Natural killer cell (primary cell): ENCODE data around the gene SMIM27. TPM values are rescaled to one million over a fixed set of nuclear protein-coding genes. Genes with fewer than 3 reads are reported as not detected.

Experiments
- ATAC-seq, 3 donors: fragments of 150-1000 bp in 2 of 3; fragments of 200-7000 bp in 1 of 3; cut with Tn5 transposase; 1 replicate in 1 of 3; 2 replicates in 2 of 3; pipeline ENCODE4 v1.10.0; 2021; ENCODE audit warnings: mild to moderate bottlenecking in 2 of 3, moderate library complexity in 2 of 3
- DNase-seq, 2 donors: peaks; one replicate each; pipeline versions ENCODE4 v3.0.0 to v3.0.0-alpha.2; 2013 to 2021; ENCODE audit warnings: mixed read lengths in 1 of 2
- H3K27ac ChIP-seq: one replicate; pipeline ENCODE4 v1.5.1; 2013; ENCODE audit warnings: mild to moderate bottlenecking, low read length
- H3K27me3 ChIP-seq: one replicate; pipeline ENCODE4 v1.6.1; 2013; ENCODE audit warnings: low read length; ENCODE audit not compliant: control insufficient read depth, insufficient read depth
- H3K36me3 ChIP-seq: one replicate; pipeline ENCODE4 v1.6.1; 2013; ENCODE audit warnings: low read length; ENCODE audit not compliant: control insufficient read depth, insufficient read depth
- H3K4me1 ChIP-seq: one replicate; pipeline ENCODE4 v1.6.1; 2013; ENCODE audit warnings: low read length; ENCODE audit not compliant: control insufficient read depth, insufficient read depth
- H3K4me3 ChIP-seq: one replicate; pipeline ENCODE4 v1.5.1; 2013; ENCODE audit warnings: low read length
- H3K9me3 ChIP-seq: one replicate; pipeline ENCODE4 v1.6.1; 2013; ENCODE audit warnings: low read length; ENCODE audit not compliant: control insufficient read depth, insufficient read depth
- H3K27ac Mint-ChIP-seq, 2 donors: one replicate each; pipeline ENCODE4 v1.8.0; 2022; ENCODE audit warnings: mild to moderate bottlenecking in 2 of 2, mixed read lengths in 2 of 2, moderate library complexity in 1 of 2
- H3K27me3 Mint-ChIP-seq, 2 donors: one replicate each; pipeline ENCODE4 v1.8.0; 2022; ENCODE audit warnings: low read depth in 2 of 2, mixed read lengths in 2 of 2
- H3K36me3 Mint-ChIP-seq: one replicate; pipeline ENCODE4 v1.8.0; 2022; ENCODE audit warnings: mixed read lengths
- H3K4me1 Mint-ChIP-seq, 2 donors: one replicate each; pipeline ENCODE4 v1.8.0; 2022; ENCODE audit warnings: mixed read lengths in 2 of 2
- H3K4me3 Mint-ChIP-seq: one replicate; pipeline ENCODE4 v1.8.0; 2022; ENCODE audit warnings: mild to moderate bottlenecking, moderate library complexity, mixed read lengths
- H3K9me3 Mint-ChIP-seq, 2 donors: one replicate each; pipeline ENCODE4 v1.8.0; 2022; ENCODE audit warnings: mixed read lengths in 2 of 2
- CTCF ChIP-seq: fragments of 200-600 bp; IDR thresholded peaks from one replicate; pipeline ENCODE4 v1.8.0; 2022; ENCODE audit warnings: antibody characterized with exemption
- whole genome bisulfite sequencing: methylation state at CpG from one replicate; pipeline ENCODE4 v1.1.7; 2013; ENCODE audit warnings: missing lambda C conversion rate; ENCODE audit not compliant: insufficient coverage; 5-methylcytosine and 5-hydroxymethylcytosine counted together
- intact Hi-C: fragments of 100-400 bp; cut with micrococcal nuclease; formaldehyde crosslinking; loops from one replicate; pipeline ENCODE4 v1.14.2; 2022
- total RNA-seq, 4 donors: library from RNA; stranded (reverse); fragments of 120-200 nt in 1 of 4; gene quantifications; one replicate each; pipeline versions ENCODE4 v1.2.3 to v1.2.4, GENCODE V29; 2013 to 2022

The SMIM27 gene
- total RNA-seq, 3 donors from 2014 or later (not counting 1 experiment from before 2014, with no cell fraction given), result 17.7 to 22.8 (median 18.0) TPM

GRCh38 chr9:32571969-32572899 lies 20.1 kb downstream of the SMIM27 start:
- Histone ChIP-seq H3K27ac (peak overlapping the region; percentile 88), H3K9me3 (no peaks in the 10 kb centered on the region), H3K27me3 (no peaks in the 10 kb centered on the region), H3K4me1 (peaks cover 9% of the 10 kb centered on the region), H3K4me3 (peak overlapping the region; percentile 79), H3K36me3 (peaks cover 7% of the 10 kb centered on the region)
- no peaks in the 10 kb centered on the region for H3K9me3 Mint-ChIP-seq
- peaks cover 4 to 12% of the 10 kb centered on the region in 2 donors for H3K27me3 Mint-ChIP-seq
- H3K4me3 Mint-ChIP-seq, result peak overlapping the region; percentile 100
- no peaks in the 10 kb centered on the region for H3K36me3 Mint-ChIP-seq
- peak overlapping the region; percentile 99 for H3K27ac Mint-ChIP-seq
- intact Hi-C loops, result loop anchor here (1.0 to 5.0 kb wide), 3 partner anchors 20 to 60 kb away; partner anchors contain the start of genes RIGI, SMIM27 and TOPORS
- peaks cover 27 to 30% of the 10 kb centered on the region in 2 donors for H3K4me1 Mint-ChIP-seq
- peak; percentile 77 for TF ChIP-seq CTCF
- DNase-seq (peak; percentile 55 to 90), ATAC-seq (peak; percentile 82 to 95 (median 87))
- WGBS, result 0% methylated on average over 12 of the region's 17 CpGs

GRCh38 chr9:32572900-32573523 lies 20.9 kb downstream of the SMIM27 start, which contains the start of gene NDUFB6:
NDUFB6 (minus strand) TSS chr9:32573159; CDS start chr9:32573060, 99 bp downstream.
- Histone ChIP-seq H3K27ac (peak within 1 kb of the TSS; percentile 88), H3K9me3 (no peaks in the 10 kb centered on the region), H3K36me3 (peaks cover 4% of the 10 kb centered on the region), H3K27me3 (no peaks in the 10 kb centered on the region), H3K4me1 (peaks cover 9% of the 10 kb centered on the region), H3K4me3 (peak within 1 kb of the TSS; percentile 79)
- under 1% methylated on average over 32 of the region's 36 CpGs for WGBS
- Mint-ChIP-seq H3K4me1 (peaks cover 27 to 30% of the 10 kb centered on the region in 2 donors), H3K27me3 (peaks cover 8 to 18% of the 10 kb centered on the region in 2 donors), H3K27ac (peak within 1 kb of the TSS; percentile 99), H3K4me3 (peak within 1 kb of the TSS; percentile 100), H3K36me3 (no peaks in the 10 kb centered on the region), H3K9me3 (no peaks in the 10 kb centered on the region)
- ATAC-seq (peak; percentile 76 to 91 (median 85)), DNase-seq (peak; percentile 93 to 98)
- intact Hi-C loops, result loop anchor here (1.0 to 5.0 kb wide), 5 partner anchors 21 to 428 kb away; partner anchors contain the start of genes ACO1, APTX, RIGI and SMIM27
- no peak for TF ChIP-seq CTCF

- Histone ChIP-seq H3K36me3 (peaks cover 4% of the 10 kb centered on the region), H3K27me3 (no peaks in the 10 kb centered on the region), H3K4me3 (no peak overlapping the region), H3K4me1 (peaks cover 9% of the 10 kb centered on the region), H3K27ac (peak overlapping the region; percentile 88), H3K9me3 (no peaks in the 10 kb centered on the region)
- ATAC-seq (no peak), DNase-seq (no peak)
- no peaks in the 10 kb centered on the region for H3K36me3 Mint-ChIP-seq
- peak overlapping the region; percentile 100 for H3K4me3 Mint-ChIP-seq
- H3K27ac Mint-ChIP-seq, result peak overlapping the region; percentile 99
- peaks cover 15 to 26% of the 10 kb centered on the region in 2 donors for H3K27me3 Mint-ChIP-seq
- peaks cover 27 to 30% of the 10 kb centered on the region in 2 donors for H3K4me1 Mint-ChIP-seq
- 98% methylated on average over 5 of the region's 7 CpGs for WGBS
- no peak for TF ChIP-seq CTCF
- H3K9me3 Mint-ChIP-seq, result no peaks in the 10 kb centered on the region
- intact Hi-C loops, result loop anchor here (1.0 to 5.0 kb wide), 3 partner anchors 62 to 427 kb away; partner anchors contain the start of genes ACO1 and APTX
Observed at GRCh38 chr9:32573821-32574220, 21.7 kb downstream of the SMIM27 start.
